ENCODE measurements around the gene FBXO31. TPM values are rescaled to one million over a fixed set of nuclear protein-coding genes. Genes with fewer than 3 reads are reported as not detected.

Gene FBXO31
- total and polyA plus RNA-seq, 2 of the 13 experiments (the other 11 are each of a cell fraction or from before 2014, with no cell fraction given) = 92.4 to 101 TPM

DNA sequence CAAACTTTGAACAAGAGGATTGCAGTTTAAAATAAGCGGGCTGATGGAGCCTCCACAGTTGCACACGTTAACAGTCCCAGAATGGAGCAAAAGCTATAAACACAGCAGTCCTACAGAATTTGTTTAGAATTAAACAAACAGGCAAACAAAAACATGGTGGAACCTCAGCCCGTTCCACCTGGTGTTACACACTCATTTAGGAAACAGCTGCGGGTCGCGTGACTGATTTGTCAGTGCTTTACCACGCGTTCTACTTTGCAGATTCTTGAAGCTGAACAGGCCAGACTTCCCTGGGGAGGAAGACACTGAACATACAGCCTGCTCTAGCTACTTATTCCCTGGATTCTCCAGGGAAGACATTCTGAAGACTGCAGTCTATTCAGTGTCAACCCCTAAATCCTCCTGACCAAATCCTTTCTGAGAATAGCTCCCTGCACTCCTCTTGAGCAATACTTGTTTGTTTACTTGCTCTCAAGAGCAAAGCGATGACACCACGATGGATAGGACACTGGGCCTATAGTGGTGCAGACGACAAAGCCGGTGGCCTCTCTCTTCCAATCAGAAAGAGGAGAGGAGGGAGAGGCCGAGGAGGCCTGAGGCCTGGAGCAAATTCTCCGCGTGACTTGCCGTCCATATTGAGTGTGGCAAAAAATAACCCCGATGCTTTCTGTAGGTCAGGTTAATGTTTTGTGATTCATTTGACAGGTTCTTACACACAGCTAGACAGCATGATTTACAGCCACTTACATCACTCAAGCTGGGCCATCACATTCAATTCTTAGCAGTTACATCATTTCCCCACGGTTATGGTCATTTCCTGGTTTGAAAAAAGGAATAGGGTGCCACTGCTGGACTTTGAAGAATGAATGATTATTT lies 4.6 kb upstream of the FBXO31 start (continued):
- TF ChIP-seq, protein P1, sequence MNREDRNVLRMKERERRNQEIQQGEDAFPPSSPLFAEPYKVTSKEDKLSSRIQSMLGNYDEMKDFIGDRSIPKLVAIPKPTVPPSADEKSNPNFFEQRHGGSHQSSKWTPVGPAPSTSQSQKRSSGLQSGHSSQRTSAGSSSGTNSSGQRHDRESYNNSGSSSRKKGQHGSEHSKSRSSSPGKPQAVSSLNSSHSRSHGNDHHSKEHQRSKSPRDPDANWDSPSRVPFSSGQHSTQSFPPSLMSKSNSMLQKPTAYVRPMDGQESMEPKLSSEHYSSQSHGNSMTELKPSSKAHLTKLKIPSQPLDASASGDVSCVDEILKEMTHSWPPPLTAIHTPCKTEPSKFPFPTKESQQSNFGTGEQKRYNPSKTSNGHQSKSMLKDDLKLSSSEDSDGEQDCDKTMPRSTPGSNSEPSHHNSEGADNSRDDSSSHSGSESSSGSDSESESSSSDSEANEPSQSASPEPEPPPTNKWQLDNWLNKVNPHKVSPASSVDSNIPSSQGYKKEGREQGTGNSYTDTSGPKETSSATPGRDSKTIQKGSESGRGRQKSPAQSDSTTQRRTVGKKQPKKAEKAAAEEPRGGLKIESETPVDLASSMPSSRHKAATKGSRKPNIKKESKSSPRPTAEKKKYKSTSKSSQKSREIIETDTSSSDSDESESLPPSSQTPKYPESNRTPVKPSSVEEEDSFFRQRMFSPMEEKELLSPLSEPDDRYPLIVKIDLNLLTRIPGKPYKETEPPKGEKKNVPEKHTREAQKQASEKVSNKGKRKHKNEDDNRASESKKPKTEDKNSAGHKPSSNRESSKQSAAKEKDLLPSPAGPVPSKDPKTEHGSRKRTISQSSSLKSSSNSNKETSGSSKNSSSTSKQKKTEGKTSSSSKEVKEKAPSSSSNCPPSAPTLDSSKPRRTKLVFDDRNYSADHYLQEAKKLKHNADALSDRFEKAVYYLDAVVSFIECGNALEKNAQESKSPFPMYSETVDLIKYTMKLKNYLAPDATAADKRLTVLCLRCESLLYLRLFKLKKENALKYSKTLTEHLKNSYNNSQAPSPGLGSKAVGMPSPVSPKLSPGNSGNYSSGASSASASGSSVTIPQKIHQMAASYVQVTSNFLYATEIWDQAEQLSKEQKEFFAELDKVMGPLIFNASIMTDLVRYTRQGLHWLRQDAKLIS (CRISPR knock-in tag; IDR thresholded peaks at IDR 0.05) = no peak
- TF ChIP-seq POGZ (CRISPR knock-in tag; IDR thresholded peaks at IDR 0.05) = no peak
- TF ChIP-seq DMAP1 (CRISPR knock-in tag; IDR thresholded peaks at IDR 0.05) = peak; percentile 82
- TF ChIP-seq, protein P2, sequence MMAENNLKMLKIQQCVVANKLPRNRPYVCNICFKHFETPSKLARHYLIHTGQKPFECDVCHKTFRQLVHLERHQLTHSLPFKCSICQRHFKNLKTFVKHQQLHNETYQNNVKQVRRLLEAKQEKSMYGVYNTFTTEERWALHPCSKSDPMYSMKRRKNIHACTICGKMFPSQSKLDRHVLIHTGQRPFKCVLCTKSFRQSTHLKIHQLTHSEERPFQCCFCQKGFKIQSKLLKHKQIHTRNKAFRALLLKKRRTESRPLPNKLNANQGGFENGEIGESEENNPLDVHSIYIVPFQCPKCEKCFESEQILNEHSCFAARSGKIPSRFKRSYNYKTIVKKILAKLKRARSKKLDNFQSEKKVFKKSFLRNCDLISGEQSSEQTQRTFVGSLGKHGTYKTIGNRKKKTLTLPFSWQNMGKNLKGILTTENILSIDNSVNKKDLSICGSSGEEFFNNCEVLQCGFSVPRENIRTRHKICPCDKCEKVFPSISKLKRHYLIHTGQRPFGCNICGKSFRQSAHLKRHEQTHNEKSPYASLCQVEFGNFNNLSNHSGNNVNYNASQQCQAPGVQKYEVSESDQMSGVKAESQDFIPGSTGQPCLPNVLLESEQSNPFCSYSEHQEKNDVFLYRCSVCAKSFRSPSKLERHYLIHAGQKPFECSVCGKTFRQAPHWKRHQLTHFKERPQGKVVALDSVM (CRISPR knock-in tag; IDR thresholded peaks at IDR 0.05) = peak; percentile 83
- 0 out of 2 replicates have a peak, but pooled peaks have one; percentile 43 for TF ChIP-seq KLF9 (CRISPR knock-in tag; IDR thresholded peaks at IDR 0.05; ENCODE audit: low read depth)
- TF ChIP-seq, protein P3, sequence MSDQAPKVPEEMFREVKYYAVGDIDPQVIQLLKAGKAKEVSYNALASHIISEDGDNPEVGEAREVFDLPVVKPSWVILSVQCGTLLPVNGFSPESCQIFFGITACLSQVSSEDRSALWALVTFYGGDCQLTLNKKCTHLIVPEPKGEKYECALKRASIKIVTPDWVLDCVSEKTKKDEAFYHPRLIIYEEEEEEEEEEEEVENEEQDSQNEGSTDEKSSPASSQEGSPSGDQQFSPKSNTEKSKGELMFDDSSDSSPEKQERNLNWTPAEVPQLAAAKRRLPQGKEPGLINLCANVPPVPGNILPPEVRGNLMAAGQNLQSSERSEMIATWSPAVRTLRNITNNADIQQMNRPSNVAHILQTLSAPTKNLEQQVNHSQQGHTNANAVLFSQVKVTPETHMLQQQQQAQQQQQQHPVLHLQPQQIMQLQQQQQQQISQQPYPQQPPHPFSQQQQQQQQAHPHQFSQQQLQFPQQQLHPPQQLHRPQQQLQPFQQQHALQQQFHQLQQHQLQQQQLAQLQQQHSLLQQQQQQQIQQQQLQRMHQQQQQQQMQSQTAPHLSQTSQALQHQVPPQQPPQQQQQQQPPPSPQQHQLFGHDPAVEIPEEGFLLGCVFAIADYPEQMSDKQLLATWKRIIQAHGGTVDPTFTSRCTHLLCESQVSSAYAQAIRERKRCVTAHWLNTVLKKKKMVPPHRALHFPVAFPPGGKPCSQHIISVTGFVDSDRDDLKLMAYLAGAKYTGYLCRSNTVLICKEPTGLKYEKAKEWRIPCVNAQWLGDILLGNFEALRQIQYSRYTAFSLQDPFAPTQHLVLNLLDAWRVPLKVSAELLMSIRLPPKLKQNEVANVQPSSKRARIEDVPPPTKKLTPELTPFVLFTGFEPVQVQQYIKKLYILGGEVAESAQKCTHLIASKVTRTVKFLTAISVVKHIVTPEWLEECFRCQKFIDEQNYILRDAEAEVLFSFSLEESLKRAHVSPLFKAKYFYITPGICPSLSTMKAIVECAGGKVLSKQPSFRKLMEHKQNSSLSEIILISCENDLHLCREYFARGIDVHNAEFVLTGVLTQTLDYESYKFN (CRISPR knock-in tag; conservative IDR thresholded peaks at IDR 0.05) = peak; percentile 69
- TF ChIP-seq FOXJ3 (CRISPR knock-in tag; IDR thresholded peaks at IDR 0.05; ENCODE audit: borderline replicate concordance) = peak; percentile 97
- TF ChIP-seq, protein P4, sequence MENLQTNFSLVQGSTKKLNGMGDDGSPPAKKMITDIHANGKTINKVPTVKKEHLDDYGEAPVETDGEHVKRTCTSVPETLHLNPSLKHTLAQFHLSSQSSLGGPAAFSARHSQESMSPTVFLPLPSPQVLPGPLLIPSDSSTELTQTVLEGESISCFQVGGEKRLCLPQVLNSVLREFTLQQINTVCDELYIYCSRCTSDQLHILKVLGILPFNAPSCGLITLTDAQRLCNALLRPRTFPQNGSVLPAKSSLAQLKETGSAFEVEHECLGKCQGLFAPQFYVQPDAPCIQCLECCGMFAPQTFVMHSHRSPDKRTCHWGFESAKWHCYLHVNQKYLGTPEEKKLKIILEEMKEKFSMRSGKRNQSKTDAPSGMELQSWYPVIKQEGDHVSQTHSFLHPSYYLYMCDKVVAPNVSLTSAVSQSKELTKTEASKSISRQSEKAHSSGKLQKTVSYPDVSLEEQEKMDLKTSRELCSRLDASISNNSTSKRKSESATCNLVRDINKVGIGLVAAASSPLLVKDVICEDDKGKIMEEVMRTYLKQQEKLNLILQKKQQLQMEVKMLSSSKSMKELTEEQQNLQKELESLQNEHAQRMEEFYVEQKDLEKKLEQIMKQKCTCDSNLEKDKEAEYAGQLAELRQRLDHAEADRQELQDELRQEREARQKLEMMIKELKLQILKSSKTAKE (CRISPR knock-in tag; IDR thresholded peaks at IDR 0.05; ENCODE audit: borderline replicate concordance) = peak; percentile 86
- TF ChIP-seq ZNF550 (CRISPR knock-in tag; IDR thresholded peaks at IDR 0.05; ENCODE audit: borderline replicate concordance) = no peak
- no peak; the same call in 1 of the 2 replicates for TF ChIP-seq ZNF609 (CRISPR knock-in tag; IDR thresholded peaks at IDR 0.05; ENCODE audit: borderline replicate concordance)

Measured in HepG2 (cell line).